ENCODE measurements around the gene KCTD12.
"Not testable (repeated sequence)": the region's sequence is repeated elsewhere in the genome, so short reads cannot be mapped to it uniquely, and the experiment has no call there.

KCTD12 gene

DNA sequence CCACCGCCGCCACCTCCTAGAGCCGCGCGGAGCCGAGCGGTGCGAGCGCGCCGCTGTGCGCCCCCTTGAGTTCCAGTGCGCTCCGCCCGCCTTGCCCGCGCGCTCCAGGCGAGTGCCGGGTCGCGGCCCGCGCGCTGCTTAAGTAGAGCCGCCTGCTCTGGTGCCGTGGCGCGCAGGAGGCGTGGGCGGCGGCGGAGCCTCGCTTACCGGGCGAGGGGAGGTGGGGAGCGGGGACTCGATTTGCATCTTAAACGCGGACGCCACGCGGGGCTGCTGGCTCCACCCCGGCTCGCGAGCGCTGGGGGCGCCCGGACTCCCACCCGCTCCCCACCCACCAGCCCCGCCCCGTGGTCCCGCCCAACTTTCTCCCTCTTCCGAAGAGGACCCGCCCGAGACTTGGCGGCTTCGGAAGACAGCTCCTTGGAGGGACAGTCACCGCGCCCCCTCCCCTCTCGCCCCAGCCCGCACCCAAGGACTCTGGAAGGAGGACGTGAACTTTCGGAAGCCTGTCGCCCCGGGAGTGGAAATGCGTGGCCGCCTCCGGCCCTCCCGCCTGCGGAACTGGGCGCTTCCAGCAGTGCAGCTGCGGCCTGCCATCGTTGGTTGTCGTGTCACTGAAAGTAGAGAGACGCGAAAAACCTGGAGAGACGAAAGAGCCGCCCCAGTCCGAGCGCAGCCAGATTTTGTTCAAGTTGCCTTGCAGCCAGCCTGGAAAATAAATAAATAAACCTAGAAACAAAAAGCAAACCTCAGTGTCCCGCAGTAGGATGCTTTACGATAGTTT is at the start of gene KCTD12:
KCTD12 (minus strand) TSS at position 114 of the 784 bp plus-strand sequence. CDS start 257 bp downstream, outside the sequence.
- Mint-ChIP-seq H3K9me3 (no peaks in the 10 kb centered on the region), H3K4me3 (peak within 1 kb of the TSS; percentile 90), H3K36me3 (ENCODE audit: low read depth) (peaks cover 8% of the 10 kb centered on the region), H3K4me1 (ENCODE audit: low read depth) (peaks cover 31% of the 10 kb centered on the region), H3K27ac (peak within 1 kb of the TSS; percentile 83), H3K27me3 (peaks cover 34% of the 10 kb centered on the region)

DNA sequence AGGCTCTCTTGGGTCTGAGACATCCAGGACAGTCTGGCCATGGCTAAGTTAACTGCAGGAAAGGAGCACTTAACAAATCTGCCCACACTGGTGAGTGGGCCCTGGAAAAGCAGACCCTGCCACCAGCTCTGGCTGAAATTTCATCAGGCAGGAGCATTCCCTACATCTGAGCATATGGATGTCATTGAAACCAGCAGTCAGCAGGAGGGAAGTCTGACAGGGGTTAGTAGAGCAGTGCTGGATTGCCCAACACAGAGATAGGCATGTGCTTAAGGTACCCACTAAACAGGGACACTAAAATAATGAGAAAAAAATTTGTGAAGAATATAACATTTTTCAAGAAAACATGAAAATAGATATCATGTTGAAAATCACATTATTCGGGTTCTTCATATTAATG is 48.5 kb upstream of the KCTD12 start:
- peaks cover 6% of the 10 kb centered on the region for H3K9me3 Mint-ChIP-seq
- H3K4me3 Mint-ChIP-seq: no peak overlapping the region
- no peaks in the 10 kb centered on the region for H3K4me1 Mint-ChIP-seq (ENCODE audit: low read depth)
- H3K36me3 Mint-ChIP-seq (ENCODE audit: low read depth): no peaks in the 10 kb centered on the region
- no peaks in the 10 kb centered on the region for H3K27me3 Mint-ChIP-seq
- no peak overlapping the region for H3K27ac Mint-ChIP-seq

- peaks cover 3% of the 10 kb centered on the region for H3K27me3 Mint-ChIP-seq
- H3K27ac Mint-ChIP-seq: no peak overlapping the region
- H3K9me3 Mint-ChIP-seq: peaks cover 6% of the 10 kb centered on the region
- H3K4me1 Mint-ChIP-seq (ENCODE audit: low read depth): no peaks in the 10 kb centered on the region
- H3K36me3 Mint-ChIP-seq (ENCODE audit: low read depth): no peaks in the 10 kb centered on the region
- no peak overlapping the region for H3K4me3 Mint-ChIP-seq
These were observed 45.9 kb upstream of the KCTD12 start for GRCh38 chr13:76932076-76932475.

DNA sequence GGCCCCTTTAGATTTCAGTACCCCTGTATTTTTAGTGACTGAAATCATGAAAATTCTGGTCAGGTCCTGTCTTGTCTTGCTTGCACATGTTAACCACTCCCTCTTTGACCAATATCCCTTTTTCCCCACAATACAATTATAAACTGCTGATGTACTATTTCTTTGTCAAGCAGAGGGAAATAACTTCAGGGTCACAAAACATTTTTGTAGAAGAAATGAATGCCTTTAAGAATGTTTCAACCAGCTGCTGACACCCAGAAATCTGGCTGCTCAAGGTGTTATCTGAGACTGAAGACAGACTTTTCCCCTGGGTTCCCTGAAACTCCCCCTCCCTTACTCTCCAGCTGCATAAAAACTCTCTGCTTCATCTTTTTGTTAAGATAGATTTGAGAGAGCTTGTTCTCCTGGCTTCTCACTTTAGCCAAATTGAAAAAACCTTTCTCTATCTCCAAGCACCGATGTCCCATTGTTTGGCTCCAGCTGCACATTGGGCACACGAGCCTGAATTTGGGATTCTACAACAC is 43.7 kb upstream of the KCTD12 start:
- H3K4me3 Mint-ChIP-seq: no peak overlapping the region

GRCh38 chr13:76929320-76929719 is 43.1 kb upstream of the KCTD12 start:
- no peak overlapping the region for H3K4me3 Mint-ChIP-seq
- no peaks in the 10 kb centered on the region for H3K4me1 Mint-ChIP-seq (ENCODE audit: low read depth)

More for the DNA sequence above, 43.7 kb upstream of the KCTD12 start:
- Mint-ChIP-seq H3K27ac (no peak overlapping the region), H3K27me3 (peaks cover 3% of the 10 kb centered on the region), H3K9me3 (peaks cover 3% of the 10 kb centered on the region), H3K4me1 (ENCODE audit: low read depth) (no peaks in the 10 kb centered on the region), H3K36me3 (ENCODE audit: low read depth) (no peaks in the 10 kb centered on the region)

GRCh38 chr13:76928456-76928855 is 42.3 kb upstream of the KCTD12 start:
- H3K4me3 Mint-ChIP-seq: no peak overlapping the region
- peaks cover 3% of the 10 kb centered on the region for H3K27me3 Mint-ChIP-seq
- H3K4me1 Mint-ChIP-seq (ENCODE audit: low read depth): no peaks in the 10 kb centered on the region
- H3K9me3 Mint-ChIP-seq: peaks cover 3% of the 10 kb centered on the region
- no peak overlapping the region for H3K27ac Mint-ChIP-seq
- no peaks in the 10 kb centered on the region for H3K36me3 Mint-ChIP-seq (ENCODE audit: low read depth)

More at GRCh38 chr13:76929320-76929719, 43.1 kb upstream of the KCTD12 start:
- Mint-ChIP-seq H3K9me3 (peaks cover 3% of the 10 kb centered on the region), H3K36me3 (ENCODE audit: low read depth) (no peaks in the 10 kb centered on the region), H3K27ac (no peak overlapping the region), H3K27me3 (peaks cover 3% of the 10 kb centered on the region)

- H3K4me3 Mint-ChIP-seq: no peak overlapping the region
- H3K27ac Mint-ChIP-seq: no peak overlapping the region
- peaks cover 3% of the 10 kb centered on the region for H3K9me3 Mint-ChIP-seq
These were observed 41.8 kb upstream of the KCTD12 start for GRCh38 chr13:76927955-76928354.

GRCh38 chr13:76925115-76925514 is 38.9 kb upstream of the KCTD12 start:
- peaks cover 3% of the 10 kb centered on the region for H3K27me3 Mint-ChIP-seq
- peaks cover 2% of the 10 kb centered on the region for H3K9me3 Mint-ChIP-seq
- H3K4me1 Mint-ChIP-seq (ENCODE audit: low read depth): no peaks in the 10 kb centered on the region
- H3K4me3 Mint-ChIP-seq: no peak overlapping the region
- no peak overlapping the region for H3K27ac Mint-ChIP-seq
- H3K36me3 Mint-ChIP-seq (ENCODE audit: low read depth): no peaks in the 10 kb centered on the region

More at GRCh38 chr13:76927955-76928354, 41.8 kb upstream of the KCTD12 start:
- H3K27me3 Mint-ChIP-seq: peaks cover 3% of the 10 kb centered on the region
- H3K36me3 Mint-ChIP-seq (ENCODE audit: low read depth): no peaks in the 10 kb centered on the region
- no peaks in the 10 kb centered on the region for H3K4me1 Mint-ChIP-seq (ENCODE audit: low read depth)

DNA sequence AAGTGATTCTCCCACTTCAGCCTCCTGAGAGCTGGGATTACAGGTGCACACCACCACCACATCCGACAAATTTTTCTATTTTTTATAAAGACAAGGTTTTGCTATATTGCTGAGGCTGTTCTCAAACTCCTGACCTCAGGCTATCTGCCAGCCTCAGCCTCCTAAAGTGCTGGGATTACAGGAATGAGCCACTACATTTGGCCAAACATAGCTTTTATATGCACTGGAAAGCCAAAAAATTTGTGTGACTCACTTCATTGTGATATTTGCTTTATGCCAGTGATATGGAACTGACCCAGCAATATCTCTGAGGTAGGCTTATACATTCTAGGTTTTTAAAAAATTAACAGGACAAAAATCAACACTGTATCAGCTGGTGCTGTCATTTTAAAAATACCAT is 35.3 kb upstream of the KCTD12 start:
- Mint-ChIP-seq H3K27ac (no peak overlapping the region), H3K4me3 (no peak overlapping the region), H3K36me3 (ENCODE audit: low read depth) (no peaks in the 10 kb centered on the region), H3K4me1 (ENCODE audit: low read depth) (no peaks in the 10 kb centered on the region), H3K27me3 (no peaks in the 10 kb centered on the region), H3K9me3 (peaks cover 4% of the 10 kb centered on the region)

DNA sequence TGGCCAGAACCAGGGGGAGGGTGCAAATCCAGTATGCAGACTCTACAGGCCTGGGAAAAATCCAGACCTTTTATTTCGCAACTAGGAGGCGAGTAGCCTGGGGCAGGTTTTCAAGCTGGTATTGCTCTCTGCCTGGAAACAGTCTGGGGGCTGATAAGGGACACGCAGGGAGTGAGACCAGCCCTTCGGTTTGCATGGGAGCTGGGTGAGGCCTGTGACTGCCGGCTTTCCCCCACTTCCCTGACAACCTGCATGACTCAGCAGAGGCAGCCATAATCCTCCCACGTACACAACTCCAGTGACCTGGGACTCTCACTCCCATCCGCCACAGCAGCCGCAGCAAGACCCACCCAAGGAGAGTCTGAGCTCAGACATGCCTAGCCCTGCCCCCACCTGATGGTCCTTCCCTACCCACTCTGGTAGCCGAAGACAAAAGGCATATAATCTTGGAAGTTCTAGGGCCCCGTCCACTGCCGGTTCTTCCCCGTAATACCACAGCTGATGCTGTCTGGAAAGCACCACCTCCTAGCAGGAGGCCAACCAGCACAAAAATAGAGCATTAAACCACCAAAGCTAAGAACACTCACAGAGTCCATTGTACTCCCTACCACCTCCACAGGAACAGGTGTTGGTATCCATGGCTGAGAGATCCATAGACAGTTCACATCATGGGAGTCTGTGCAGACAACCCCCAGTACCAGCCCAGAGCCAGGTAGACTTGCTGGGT is 31.7 kb upstream of the KCTD12 start:
- not testable (repeated sequence) for H3K9me3 Mint-ChIP-seq; H3K27me3 Mint-ChIP-seq; H3K36me3 Mint-ChIP-seq (ENCODE audit: low read depth); H3K4me1 Mint-ChIP-seq (ENCODE audit: low read depth); H3K27ac Mint-ChIP-seq; H3K4me3 Mint-ChIP-seq

- Mint-ChIP-seq H3K4me3 (no peak overlapping the region), H3K27me3 (peaks cover 5% of the 10 kb centered on the region), H3K27ac (no peak overlapping the region), H3K9me3 (peaks cover 4% of the 10 kb centered on the region), H3K4me1 (ENCODE audit: low read depth) (no peaks in the 10 kb centered on the region), H3K36me3 (ENCODE audit: low read depth) (no peaks in the 10 kb centered on the region)
These were observed 30.9 kb upstream of the KCTD12 start for GRCh38 chr13:76917095-76917494.

DNA sequence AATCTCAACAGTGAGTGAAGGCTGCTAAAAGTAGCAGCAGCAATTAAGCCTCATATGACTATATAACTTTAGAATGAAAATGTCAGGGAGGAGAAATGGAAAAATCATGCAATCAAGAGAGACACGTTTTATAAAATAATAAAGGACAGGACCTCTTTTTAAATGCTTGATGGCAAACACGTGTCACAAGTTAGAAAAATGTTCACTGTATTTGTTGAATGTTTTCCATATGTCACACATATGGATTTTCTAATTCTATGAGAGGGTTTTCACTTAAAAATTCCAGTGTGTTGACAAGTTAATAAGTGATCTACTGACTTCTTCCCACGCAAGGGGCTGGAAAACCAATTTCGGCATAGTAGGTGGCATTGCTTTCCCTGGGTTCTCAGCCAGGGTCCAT is 27.7 kb upstream of the KCTD12 start:
- H3K27me3 Mint-ChIP-seq: peaks cover 5% of the 10 kb centered on the region
- H3K4me1 Mint-ChIP-seq (ENCODE audit: low read depth): no peaks in the 10 kb centered on the region
- no peaks in the 10 kb centered on the region for H3K9me3 Mint-ChIP-seq
- H3K36me3 Mint-ChIP-seq (ENCODE audit: low read depth): no peaks in the 10 kb centered on the region
- H3K27ac Mint-ChIP-seq: no peak overlapping the region
- H3K4me3 Mint-ChIP-seq: no peak overlapping the region

DNA sequence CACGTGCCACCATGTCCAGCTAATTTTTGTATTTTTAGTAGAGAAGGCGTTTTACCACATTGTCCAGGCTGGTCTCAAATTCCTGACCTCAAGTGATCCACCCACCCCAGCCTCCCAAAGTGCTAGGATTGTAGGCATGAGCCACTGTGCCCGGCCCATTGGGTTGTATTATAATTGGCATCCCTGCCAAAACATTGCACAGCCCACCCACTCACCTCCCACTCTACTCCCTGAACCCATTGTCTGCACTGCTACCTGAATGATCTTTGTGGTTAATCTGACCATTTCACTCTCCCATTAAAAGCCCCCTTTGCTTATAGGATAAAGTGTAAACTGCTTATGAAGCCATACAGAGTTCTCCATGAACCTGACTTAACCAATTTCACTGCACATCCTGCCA is 26.3 kb upstream of the KCTD12 start:
- Mint-ChIP-seq H3K36me3 (ENCODE audit: low read depth) (no peaks in the 10 kb centered on the region), H3K27ac (no peak overlapping the region)

DNA sequence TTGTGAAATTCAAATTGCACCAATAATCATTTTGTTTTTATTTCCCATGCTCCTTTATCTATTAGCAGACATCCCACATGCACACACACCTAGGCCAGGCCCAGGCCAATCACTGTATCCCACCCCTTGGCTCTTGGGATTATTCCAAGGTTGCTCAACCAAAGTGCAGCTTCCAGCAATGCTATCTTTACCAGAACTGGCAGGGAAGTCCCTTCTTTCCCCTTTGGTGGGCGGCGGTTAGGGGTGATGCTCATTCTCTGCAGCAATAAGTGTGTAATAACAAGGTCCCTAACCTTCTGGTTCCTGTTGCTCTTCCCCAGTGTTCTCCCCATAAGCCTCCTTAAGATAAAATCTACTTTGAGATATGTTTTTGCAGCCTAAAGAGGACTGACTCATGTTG is 18.3 kb upstream of the KCTD12 start:
- H3K36me3 Mint-ChIP-seq (ENCODE audit: low read depth): no peaks in the 10 kb centered on the region

More for the DNA sequence above, 26.3 kb upstream of the KCTD12 start:
- Mint-ChIP-seq H3K27me3 (peaks cover 5% of the 10 kb centered on the region), H3K4me3 (no peak overlapping the region), H3K9me3 (no peaks in the 10 kb centered on the region), H3K4me1 (ENCODE audit: low read depth) (no peaks in the 10 kb centered on the region)

GRCh38 chr13:76903544-76904162 is 17.4 kb upstream of the KCTD12 start:
- Mint-ChIP-seq H3K4me1 (ENCODE audit: low read depth) (no peaks in the 10 kb centered on the region), H3K4me3 (no peak overlapping the region), H3K9me3 (peaks cover 7% of the 10 kb centered on the region), H3K27me3 (peaks cover 16% of the 10 kb centered on the region), H3K36me3 (ENCODE audit: low read depth) (peaks cover 6% of the 10 kb centered on the region), H3K27ac (no peak overlapping the region)

More for the DNA sequence above, 18.3 kb upstream of the KCTD12 start:
- no peak overlapping the region for H3K4me3 Mint-ChIP-seq
- no peaks in the 10 kb centered on the region for H3K4me1 Mint-ChIP-seq (ENCODE audit: low read depth)
- no peak overlapping the region for H3K27ac Mint-ChIP-seq
- H3K27me3 Mint-ChIP-seq: peaks cover 16% of the 10 kb centered on the region
- H3K9me3 Mint-ChIP-seq: no peaks in the 10 kb centered on the region
